ENCODE results near the gene RNF138. TPM values are rescaled to one million over a fixed set of nuclear protein-coding genes. Genes with fewer than 3 reads are reported as not detected.

RNF138 gene
- total and polyA plus RNA-seq, 2 donors (not counting 1 experiment from before 2014, with no cell fraction given), result 15.8 to 24.6 TPM

DNA sequence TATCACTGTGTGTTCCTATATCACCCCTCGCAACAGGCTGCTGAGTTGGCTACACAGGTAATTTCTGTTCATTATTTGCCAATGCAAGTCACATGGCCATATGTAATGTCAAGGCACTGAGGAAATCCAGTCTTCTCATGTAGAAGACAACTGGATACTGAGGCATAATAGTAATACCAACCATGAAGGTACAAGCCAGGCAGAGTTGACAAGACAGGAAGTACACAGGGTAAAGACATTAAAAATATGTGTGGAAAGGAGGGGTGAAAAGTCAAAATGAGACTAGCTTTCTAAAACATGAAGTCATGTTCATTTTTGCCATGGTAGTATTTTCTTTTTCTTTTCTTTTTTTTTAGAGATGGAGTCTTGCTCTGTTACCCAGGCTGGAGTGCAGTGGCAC lies 17.5 kb upstream of the RNF138 start:
- H3K9ac ChIP-seq (ENCODE audit: insufficient read depth, low read length), result no peak overlapping the region
- no peaks in the 10 kb centered on the region for H3K9me3 ChIP-seq (ENCODE audit: control insufficient read depth, insufficient read depth, low read depth, low read length)
- H3K4me2 ChIP-seq (ENCODE audit: extremely low read depth, insufficient read depth, low read length), result no peak overlapping the region
- H4K20me1 ChIP-seq (ENCODE audit: control insufficient read depth, extremely low read depth, insufficient read depth, low read length), result no peaks in the 10 kb centered on the region
- no peaks in the 10 kb centered on the region for H3K4me1 ChIP-seq (ENCODE audit: control insufficient read depth, extremely low read depth, insufficient read depth, low read length)
- no peaks in the 10 kb centered on the region for H3K36me3 ChIP-seq (ENCODE audit: control insufficient read depth, insufficient read depth, low read length)
- H3K4me3 ChIP-seq (replicated peaks in 1 of 4; ENCODE audit: control extremely low read depth in 1 of 4, insufficient read depth in 1 of 4, low read depth in 3 of 4, low read length in 4 of 4), result no peak overlapping the region
- no peak overlapping the region for H2AFZ ChIP-seq (ENCODE audit: low read length)
- no peaks in the 10 kb centered on the region for H3K27me3 ChIP-seq (ENCODE audit: control insufficient read depth, insufficient read depth, low read length)
- no peak for DNase-seq (ENCODE audit: low read depth in 2 of 2)
- no peak for TF ChIP-seq EZH2 (IDR thresholded peaks at IDR 0.05; ENCODE audit: low read length, missing control alignments)
- TF ChIP-seq, protein P1, sequence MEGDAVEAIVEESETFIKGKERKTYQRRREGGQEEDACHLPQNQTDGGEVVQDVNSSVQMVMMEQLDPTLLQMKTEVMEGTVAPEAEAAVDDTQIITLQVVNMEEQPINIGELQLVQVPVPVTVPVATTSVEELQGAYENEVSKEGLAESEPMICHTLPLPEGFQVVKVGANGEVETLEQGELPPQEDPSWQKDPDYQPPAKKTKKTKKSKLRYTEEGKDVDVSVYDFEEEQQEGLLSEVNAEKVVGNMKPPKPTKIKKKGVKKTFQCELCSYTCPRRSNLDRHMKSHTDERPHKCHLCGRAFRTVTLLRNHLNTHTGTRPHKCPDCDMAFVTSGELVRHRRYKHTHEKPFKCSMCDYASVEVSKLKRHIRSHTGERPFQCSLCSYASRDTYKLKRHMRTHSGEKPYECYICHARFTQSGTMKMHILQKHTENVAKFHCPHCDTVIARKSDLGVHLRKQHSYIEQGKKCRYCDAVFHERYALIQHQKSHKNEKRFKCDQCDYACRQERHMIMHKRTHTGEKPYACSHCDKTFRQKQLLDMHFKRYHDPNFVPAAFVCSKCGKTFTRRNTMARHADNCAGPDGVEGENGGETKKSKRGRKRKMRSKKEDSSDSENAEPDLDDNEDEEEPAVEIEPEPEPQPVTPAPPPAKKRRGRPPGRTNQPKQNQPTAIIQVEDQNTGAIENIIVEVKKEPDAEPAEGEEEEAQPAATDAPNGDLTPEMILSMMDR (conservative IDR thresholded peaks at IDR 0.05 in 1 of 2, IDR thresholded peaks at IDR 0.05 in 1 of 2; ENCODE audit: low read depth in 1 of 2, low read length in 2 of 2), result no peak
- H3K79me2 ChIP-seq (ENCODE audit: control insufficient read depth, insufficient read depth, low read length), result no peaks in the 10 kb centered on the region
- H3K27ac ChIP-seq (ENCODE audit: insufficient read depth, low read length), result no peak overlapping the region

DNA sequence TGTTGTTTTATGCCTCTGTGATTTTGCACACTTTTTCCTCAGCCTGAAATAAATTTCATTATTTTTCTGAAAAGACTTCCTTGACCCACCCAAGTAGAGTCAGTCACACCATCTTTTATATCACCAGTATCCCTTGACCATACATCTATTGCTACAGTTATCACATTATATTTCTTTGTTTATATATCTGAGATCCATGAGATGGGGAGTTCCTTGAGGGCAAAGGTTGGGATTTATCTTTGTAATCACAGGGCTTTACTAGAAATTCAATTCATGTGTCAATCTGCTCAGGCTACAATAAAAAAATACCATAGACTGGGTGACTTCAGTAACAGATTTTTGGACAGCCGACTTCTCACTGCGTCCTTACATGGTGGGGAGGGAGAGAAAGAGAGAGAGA lies 12.8 kb upstream of the RNF138 start:
- no peaks in the 10 kb centered on the region for H3K79me2 ChIP-seq (ENCODE audit: control insufficient read depth, insufficient read depth, low read length)
- H3K4me3 ChIP-seq (replicated peaks in 1 of 4; ENCODE audit: control extremely low read depth in 1 of 4, insufficient read depth in 1 of 4, low read depth in 3 of 4, low read length in 4 of 4), result no peak overlapping the region
- no peak for TF ChIP-seq EZH2 (IDR thresholded peaks at IDR 0.05; ENCODE audit: low read length, missing control alignments)
- TF ChIP-seq, protein P1 (conservative IDR thresholded peaks at IDR 0.05 in 1 of 2, IDR thresholded peaks at IDR 0.05 in 1 of 2; ENCODE audit: low read depth in 1 of 2, low read length in 2 of 2), result no peak
- H3K4me1 ChIP-seq (ENCODE audit: control insufficient read depth, extremely low read depth, insufficient read depth, low read length), result no peaks in the 10 kb centered on the region
- no peak overlapping the region for H3K9ac ChIP-seq (ENCODE audit: insufficient read depth, low read length)
- no peaks in the 10 kb centered on the region for H3K9me3 ChIP-seq (ENCODE audit: control insufficient read depth, insufficient read depth, low read depth, low read length)
- H3K4me2 ChIP-seq (ENCODE audit: extremely low read depth, insufficient read depth, low read length), result no peak overlapping the region
- H3K27ac ChIP-seq (ENCODE audit: insufficient read depth, low read length), result no peak overlapping the region
- no peaks in the 10 kb centered on the region for H4K20me1 ChIP-seq (ENCODE audit: control insufficient read depth, extremely low read depth, insufficient read depth, low read length)
- no peak for DNase-seq (ENCODE audit: low read depth in 2 of 2)
- H3K27me3 ChIP-seq (ENCODE audit: control insufficient read depth, insufficient read depth, low read length), result no peaks in the 10 kb centered on the region
- H2AFZ ChIP-seq (ENCODE audit: low read length), result no peak overlapping the region
- H3K36me3 ChIP-seq (ENCODE audit: control insufficient read depth, insufficient read depth, low read length), result no peaks in the 10 kb centered on the region

DNA sequence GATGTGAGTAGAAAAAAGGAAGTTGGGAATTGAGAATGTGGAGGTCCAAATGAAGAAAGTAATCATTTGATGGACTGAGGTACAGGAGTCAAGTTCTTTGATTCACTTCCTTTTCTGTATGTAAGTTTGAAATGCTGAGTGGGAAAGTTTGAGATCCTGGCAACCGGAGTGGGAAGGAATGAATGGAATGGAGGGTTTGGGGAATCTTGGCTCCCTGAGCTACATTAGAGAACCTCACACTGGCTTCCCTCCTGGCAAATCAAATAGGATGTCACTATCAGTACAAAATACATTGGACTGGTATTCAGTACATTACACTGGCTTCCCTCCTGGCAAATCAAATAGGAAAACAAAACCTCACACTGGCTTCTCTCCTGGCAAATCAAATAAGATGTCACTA lies 9.8 kb upstream of the RNF138 start:
- no peaks in the 10 kb centered on the region for H3K36me3 ChIP-seq (ENCODE audit: control insufficient read depth, insufficient read depth, low read length)
- no peaks in the 10 kb centered on the region for H4K20me1 ChIP-seq (ENCODE audit: control insufficient read depth, extremely low read depth, insufficient read depth, low read length)
- DNase-seq (ENCODE audit: low read depth in 2 of 2), result peak in 1 of 2 donors; percentile 74
- H3K27ac ChIP-seq (ENCODE audit: insufficient read depth, low read length), result no peak overlapping the region
- H3K4me1 ChIP-seq (ENCODE audit: control insufficient read depth, extremely low read depth, insufficient read depth, low read length), result peaks cover 7% of the 10 kb centered on the region
- no peak overlapping the region for H3K4me2 ChIP-seq (ENCODE audit: extremely low read depth, insufficient read depth, low read length)
- H2AFZ ChIP-seq (ENCODE audit: low read length), result no peak overlapping the region
- H3K27me3 ChIP-seq (ENCODE audit: control insufficient read depth, insufficient read depth, low read length), result no peaks in the 10 kb centered on the region
- H3K79me2 ChIP-seq (ENCODE audit: control insufficient read depth, insufficient read depth, low read length), result no peaks in the 10 kb centered on the region
- H3K9me3 ChIP-seq (ENCODE audit: control insufficient read depth, insufficient read depth, low read depth, low read length), result no peaks in the 10 kb centered on the region
- H3K9ac ChIP-seq (ENCODE audit: insufficient read depth, low read length), result no peak overlapping the region
- H3K4me3 ChIP-seq (replicated peaks in 1 of 4; ENCODE audit: control extremely low read depth in 1 of 4, insufficient read depth in 1 of 4, low read depth in 3 of 4, low read length in 4 of 4), result no peak overlapping the region
- TF ChIP-seq, protein P1 (conservative IDR thresholded peaks at IDR 0.05 in 1 of 2, IDR thresholded peaks at IDR 0.05 in 1 of 2; ENCODE audit: low read depth in 1 of 2, low read length in 2 of 2), result no peak
- no peak for TF ChIP-seq EZH2 (IDR thresholded peaks at IDR 0.05; ENCODE audit: low read length, missing control alignments)

Measured in fibroblast of lung (primary cell).